GM19467 (cell line): Measurements from ENCODE around the gene ALOX5AP.

Experiments
- ATAC-seq: cut with Tn5 transposase; IDR thresholded peaks from one replicate; pipeline ENCODE4 v1.9.1; 2021; ENCODE audit warnings: mild to moderate bottlenecking, moderate library complexity; ENCODE audit not compliant: unreplicated experiment

Gene ALOX5AP

DNA sequence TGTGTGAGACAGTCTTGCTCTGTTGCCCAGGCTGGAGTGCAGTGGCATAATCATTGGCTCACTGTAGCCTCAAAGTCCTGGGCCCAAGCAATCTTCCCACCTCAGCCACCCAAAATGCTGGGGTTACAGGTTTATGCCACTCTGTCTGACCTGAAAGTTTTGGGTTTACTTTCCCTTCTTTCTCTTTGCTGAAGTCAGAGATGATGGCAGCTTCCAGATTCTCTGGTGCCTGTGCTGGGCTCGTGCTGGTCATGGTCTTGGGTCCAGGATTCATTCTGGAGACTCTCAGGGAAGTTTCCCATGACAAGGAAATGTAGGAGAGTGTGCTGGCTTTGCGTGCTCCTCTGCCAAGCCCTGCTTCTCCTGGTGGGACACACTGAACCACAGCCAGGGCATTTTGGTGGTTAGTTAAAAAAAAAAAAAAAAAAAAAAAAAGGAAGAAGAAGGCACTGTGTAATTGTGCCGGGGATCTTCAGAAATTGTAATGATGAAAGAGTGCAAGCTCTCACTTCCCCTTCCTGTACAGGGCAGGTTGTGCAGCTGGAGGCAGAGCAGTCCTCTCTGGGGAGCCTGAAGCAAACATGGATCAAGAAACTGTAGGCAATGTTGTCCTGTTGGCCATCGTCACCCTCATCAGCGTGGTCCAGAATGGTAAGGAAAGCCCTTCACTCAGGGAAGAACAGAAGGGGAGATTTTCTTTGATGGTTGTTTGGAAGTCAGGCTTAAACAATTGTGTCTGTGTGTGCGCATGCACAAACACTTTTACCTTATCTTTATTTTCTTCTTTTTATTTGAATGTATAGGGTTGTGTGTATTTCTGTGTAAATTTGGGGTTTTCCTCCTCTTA is at the start of gene ALOX5AP:
Gene ALOX5AP (plus strand): TSS at position 519 of the 847 bp plus-strand sequence. CDS start 63 bp downstream, at position 582.
- peak; percentile 66 for ATAC-seq

DNA sequence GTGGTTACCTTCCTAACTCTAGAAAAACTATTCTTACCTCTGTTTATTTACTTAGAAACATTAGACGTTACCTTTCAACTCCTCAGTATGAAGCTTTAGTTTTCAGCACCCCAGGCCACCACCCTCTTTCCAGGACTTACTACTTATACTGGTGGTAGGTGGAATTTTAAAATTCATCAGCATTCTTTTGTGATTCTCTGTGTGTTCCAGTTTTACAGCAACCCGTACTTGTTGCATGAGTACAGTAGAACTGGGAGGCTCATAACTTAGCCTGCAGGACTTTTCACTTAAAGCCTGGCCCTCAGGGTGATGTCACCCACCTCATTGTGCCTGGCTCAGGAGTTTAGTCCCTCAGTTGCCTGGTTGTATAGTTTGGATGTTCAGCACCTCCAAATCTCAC is 49.4 kb upstream of the ALOX5AP start:
- ATAC-seq: no peak

DNA sequence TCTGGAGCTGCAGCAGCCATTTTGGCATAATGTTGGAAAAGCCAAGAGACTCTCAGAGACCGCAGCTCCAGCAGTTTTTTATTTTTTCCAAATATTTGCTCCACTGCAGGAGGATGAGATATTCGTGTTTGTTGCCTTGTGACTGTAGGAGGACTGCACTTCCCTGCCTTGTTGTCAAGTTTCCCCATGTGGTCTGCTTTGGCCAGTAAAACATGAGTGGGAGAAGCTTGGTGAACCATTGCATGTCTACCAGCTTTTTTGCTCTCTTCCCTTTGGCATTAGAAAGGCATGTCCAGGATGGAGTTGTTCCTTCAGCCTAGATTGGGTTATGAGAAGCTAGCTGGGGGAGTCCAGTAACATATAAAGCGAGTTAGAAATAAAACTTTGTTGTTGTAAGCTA is 47.7 kb upstream of the ALOX5AP start:
- no peak for ATAC-seq

DNA sequence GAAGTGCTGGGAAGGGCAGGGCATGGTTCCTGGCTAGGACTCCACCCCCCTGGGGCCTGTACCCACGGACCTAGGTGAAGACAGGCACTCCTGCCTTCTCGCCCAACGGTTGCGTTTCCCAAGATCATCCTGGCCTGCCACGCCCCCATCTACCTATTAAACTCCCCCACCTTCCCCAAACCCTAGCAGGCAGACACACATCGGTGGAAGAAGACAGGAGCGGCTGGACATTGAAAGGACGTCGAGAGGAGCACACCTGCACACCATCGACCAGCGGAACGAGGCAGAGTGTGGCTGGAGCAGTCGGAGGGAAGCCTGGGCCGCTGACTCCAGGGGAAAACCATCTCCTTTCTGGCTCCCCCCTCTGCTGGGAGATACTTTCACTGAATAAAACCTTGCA is 45.6 kb upstream of the ALOX5AP start:
- ATAC-seq: no peak

DNA sequence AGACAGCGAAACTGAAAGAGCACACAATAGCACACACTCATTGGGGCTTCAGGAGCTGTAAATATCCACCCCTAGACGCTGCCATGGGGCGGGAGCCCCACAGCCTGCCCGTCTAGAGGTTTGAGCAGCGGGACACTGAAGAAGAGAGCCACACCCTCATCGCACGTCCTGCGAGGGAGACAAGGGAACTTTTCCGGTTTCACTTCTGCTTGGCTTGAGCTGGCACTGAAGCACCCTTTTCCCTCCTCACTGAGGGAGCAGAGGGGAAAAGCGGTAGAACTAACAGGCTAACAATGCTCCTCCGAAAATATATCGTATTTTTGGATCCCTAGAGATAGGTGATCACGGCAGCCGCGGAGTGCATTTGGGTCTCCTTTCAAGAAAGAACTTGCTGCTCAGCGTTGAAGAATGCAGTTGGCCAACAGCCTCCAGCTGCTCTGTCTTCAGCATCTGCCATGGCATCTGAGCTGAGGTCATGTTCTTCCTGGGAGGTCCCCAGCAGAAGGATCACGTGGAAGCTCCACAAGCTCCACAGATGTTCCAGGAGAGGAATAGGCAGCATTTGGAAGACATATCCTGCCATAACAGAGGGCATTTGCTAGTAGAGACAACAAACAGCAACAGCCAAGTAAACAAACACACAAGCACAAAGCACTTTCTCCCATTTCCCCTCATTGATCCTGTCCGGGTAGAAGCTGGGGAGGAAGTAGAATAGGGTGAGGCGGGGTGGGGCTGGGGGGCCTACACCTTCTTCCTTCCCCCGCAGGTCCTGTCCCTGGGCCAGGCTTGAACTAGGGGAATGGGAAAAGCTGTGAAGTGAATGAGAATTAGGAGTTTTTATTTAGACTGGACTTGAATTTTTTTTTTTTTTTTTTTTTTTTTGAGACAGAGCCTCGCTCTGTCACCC is 44.8 kb upstream of the ALOX5AP start:
- no peak for ATAC-seq

DNA sequence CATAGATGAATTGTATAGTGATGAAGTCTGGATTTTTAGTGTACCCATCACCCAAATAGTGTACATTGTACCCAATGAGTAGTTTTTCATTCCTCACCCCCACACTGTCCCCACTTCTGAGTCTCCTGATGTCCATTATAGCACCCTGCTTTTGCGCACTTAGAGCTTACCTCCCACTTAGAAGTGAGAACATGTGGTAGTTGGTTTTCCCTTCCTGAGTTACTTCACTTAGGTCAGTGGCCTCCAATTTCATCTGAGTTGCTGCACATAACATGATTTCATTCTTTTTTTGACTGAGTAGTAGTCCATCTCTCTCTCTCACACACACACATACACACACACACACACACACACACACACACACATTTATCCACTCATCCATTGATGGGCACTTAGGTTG is 43.2 kb upstream of the ALOX5AP start:
- ATAC-seq: no peak

DNA sequence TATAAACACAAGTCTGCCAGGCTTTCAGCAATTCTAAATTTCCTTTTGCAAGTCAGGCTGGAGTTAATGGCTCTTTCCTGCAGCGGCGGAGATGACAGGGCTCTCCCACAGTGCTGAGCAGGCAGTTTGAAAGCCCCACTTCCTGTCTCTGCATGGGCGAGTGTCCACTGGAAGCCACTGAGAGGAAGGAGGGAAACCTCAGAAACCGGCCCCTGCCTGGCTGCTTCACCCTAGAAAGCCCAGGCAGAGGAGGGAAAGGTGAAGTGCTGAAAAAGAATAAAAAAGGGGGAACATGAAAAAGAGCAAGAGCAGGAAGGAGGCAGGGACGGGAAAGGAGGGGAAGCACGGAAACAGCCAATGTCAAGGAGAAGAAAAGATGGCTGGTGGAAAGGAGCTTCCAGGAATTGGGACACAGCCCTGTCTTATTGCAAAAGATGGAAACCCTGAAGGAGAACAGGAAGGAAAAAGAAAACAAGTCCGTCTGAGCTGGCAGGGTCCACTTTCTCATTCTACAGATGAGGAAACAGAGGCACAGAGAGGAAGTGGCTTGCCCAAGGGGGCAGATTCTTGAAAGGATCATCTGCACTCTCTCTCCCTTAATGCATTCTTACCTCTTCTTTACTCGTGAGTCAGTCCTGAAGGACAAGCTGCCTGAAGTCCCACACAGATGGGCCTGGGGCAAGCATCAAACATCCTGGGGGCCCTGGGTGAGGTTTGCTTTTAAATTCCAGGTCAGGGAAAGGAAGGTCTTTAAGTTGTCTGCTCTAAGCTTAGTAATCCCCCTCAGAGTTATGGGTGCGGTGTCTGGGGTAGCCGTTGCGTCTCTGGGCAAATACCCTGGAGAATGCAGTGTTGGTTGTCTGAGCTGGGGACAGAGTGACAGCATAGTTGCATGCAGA is 38.8 kb upstream of the ALOX5AP start:
- peak; percentile 56 for ATAC-seq

DNA sequence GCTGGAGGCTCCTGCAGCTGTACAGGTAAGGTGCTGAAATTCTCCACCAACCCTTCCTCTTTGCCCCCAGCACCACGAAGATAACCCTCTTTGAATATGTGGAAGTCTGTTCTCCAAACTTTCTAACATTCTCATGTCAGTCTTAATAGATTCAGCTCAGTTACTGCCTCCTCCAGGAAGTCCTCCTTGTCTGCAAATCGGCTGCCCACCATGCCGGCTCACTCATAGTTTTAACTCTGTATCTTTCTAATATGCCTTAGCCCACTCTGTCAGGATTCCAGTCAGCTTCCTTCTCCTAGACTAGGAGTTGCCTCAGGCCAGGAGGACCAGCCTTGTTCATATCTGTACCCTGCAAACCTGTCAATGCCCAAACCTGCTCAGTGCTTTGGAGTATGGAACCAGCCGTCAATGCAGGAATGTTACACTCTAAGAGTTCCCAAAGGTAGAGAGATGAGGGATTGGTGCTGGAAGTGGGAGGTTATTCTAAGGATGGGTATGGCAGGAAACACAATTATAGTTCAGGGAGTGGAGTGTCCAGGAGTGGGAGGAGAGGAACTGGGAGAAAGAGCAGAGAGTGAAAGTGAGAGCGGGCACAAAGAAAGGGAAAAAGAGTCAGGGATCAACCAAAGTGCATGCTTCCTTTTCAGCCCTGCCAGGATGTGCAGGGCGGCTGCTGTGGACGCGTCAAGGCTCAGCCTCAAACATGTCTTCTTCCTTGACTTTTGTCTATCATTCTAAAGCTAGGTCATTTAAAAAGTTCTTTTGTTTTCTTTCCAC is 38.0 kb upstream of the ALOX5AP start:
- no peak for ATAC-seq

DNA sequence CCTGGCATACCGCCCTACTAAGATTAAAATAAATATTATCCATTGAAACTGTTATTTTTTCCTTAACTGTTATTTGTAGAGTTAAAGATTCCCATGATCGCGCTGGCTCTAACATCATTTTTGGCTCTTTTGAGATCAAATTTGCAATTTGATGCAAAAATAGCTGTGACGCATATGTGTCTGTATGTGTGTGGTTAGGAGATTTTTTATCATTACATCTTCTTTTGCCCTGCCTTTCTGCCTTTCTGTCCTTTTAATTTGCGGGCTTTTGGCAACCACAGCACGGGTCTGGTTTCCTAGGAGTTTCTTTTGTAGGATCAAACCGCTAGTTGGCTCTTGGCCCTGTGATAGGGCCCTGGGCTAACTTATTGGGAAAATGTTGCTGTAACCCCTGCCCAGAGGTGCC is 37.3 kb upstream of the ALOX5AP start:
- no peak for ATAC-seq

DNA sequence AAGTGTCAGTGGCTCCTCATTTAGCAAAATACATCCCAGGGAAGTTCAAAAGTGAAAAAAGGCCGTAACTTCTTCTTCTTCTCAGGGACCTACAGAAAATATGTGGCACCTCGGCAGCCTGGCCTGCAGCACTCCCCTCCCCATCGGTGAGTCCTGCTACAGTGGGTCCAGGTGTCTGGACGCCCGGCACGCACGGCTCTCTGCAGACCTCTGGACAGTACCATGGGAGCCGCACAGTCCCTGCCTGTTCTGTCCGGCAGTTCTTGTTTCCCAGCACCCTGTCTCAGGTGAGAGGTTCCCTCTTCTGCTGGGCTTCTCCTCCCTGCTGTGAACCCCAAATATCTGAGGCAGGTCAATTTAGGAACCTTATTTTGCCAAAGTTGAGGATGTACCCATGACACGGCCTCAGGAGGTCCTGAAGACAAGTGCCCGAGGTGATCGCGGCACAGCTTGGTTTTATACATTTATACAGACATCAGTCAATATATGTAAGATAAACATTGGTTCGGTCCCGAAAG is 36.8 kb upstream of the ALOX5AP start:
- ATAC-seq: no peak

DNA sequence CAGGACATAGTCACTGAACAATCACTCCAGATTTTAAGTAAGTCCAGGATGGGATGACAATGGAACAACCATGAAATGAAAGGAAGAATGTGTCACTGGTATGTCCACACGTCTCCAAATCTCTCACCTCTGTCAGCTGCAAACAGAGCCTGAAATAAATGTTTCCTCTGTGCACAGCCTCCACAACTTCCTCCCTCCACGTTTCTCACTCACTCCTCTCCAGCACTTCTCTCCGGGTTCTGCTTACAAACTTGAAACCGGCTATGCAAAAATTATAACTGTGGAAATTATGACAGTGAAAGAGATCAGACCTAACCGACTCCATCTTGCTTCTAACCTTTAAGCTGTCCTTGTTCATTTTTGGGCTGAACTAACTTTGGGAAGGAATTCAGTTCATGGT is 35.0 kb upstream of the ALOX5AP start:
- no peak for ATAC-seq

DNA sequence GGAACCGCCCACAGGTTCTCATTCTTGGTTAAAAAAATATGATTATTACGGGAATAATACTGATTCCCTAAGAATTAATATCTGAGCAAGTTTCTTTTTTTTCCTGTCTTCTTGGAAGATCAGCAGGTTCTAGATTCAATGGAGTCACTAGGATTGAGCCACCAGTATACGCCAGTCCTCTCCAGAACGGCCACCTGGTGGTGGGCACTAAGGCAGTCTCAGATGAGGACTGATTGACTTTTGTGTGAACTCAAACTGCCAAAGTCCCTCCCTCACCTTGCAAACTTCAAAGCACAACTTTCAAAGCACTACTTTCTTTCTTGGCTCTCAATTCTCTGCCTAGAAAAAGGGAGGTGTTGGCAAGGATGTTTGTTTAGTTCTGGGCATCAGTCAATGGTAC is 33.3 kb upstream of the ALOX5AP start:
- ATAC-seq: no peak

DNA sequence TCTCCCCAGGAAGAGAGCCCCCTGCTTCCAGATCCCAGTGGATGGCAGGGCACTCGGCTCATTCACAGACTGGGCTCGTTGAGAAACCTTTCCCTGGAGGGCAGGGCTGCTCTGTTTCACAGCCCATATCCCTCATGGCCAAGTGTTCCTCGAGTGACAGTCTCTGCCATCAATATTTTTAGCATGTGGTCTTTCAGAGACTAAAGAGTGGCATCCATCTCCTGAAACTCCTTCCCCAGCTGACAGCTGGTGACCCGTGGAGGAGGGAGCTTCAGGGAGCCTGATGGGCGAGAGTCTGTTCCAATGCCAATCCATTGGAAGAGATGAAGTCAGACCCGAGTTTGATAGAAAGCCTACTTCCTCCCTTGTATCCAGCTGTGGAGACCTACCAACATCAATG is 30.7 kb upstream of the ALOX5AP start:
- ATAC-seq: no peak

DNA sequence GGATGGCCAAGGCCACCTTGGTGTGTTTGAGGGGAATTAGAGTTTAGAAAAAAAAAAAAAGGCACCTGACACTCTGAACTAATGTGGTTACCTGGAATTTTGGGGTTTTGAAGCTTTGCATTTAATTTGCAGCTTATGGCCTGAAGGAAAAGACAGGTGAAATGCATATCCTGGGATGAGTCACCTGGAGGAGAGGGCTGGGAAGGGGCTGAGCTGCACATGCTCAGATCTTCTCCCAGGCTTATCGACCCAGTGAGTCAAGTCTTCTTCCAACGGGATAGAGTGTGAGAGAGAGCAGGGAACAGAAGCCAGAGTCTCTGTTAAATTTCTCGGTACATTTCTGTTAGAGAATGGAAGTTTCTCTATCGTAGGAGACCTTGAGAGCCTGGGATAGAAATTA is 29.7 kb upstream of the ALOX5AP start:
- no peak for ATAC-seq

DNA sequence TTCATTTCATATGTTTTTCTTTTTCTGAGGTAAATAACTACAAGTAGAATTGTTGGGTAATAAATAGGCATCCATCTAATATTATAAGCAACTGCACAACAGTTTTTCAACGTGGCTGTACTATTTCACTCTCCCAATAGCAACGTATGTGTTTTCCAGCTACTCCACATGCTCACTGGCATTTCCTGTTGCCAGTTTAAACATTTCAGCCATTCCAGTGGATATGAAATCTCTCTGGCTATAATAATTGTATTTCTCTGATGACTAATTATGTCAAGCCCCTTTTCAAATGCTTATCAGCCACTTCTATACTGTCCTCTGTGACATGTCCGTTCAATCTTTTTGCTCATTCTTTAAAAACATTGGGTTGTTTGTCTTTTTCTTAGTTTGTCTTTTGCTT is 26.8 kb upstream of the ALOX5AP start:
- no peak for ATAC-seq

DNA sequence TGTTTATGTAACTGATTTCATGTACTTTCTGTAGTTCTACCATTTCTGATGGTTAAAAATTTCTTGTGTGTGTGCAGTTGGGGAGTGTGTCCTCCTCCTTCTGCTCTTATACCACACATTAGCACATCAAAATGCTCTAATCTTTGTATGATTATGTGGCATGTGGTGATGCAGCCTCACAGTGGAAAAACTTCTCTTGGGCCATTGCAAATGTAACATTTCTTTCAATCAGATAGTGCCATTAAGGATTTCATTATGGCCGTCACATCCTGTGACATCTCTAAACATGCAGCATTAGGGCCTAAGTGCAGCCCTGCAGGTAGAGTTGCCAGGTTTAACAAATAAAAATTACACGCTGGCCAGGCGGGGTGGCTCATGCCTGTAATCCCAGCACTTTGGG is 24.9 kb upstream of the ALOX5AP start:
- ATAC-seq: no peak

DNA sequence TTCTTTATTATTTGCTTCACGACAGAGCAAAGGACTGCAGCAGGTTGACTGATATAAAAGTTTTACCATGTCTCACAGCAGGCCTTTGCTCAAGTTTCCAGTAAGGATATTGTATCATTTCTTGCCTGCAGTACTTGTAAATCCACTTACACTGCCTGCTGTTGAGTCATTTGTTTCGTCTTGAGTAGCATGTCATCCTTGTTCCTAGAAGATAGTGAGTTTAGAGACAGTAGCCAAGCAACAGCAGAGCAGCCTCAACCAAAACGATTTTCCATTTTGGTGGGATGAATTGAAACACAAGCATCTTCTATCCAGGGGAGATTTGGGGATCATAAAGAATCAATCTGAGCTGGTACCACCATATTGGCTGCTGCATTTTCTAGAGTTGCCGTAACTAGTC is 24.0 kb upstream of the ALOX5AP start:
- ATAC-seq: no peak

DNA sequence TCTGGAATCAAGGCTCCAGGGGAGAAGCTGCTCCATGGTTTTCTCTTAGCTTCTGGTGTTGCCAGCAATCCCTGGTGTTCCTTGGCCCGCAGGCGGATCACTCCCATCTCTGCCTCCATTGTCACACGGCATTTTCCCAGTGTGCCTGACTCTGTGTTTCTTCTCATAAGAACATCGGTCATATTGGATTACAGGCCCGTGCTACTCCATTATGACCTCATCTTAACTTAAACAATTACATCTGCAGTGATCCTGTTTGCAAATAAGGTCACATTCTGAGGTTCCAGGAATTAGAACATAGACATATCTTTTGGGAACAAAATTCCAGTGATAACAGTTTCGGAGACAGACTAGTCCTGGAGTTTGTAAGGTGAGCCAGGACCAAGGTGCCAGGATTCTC is 23.5 kb upstream of the ALOX5AP start:
- ATAC-seq: no peak

DNA sequence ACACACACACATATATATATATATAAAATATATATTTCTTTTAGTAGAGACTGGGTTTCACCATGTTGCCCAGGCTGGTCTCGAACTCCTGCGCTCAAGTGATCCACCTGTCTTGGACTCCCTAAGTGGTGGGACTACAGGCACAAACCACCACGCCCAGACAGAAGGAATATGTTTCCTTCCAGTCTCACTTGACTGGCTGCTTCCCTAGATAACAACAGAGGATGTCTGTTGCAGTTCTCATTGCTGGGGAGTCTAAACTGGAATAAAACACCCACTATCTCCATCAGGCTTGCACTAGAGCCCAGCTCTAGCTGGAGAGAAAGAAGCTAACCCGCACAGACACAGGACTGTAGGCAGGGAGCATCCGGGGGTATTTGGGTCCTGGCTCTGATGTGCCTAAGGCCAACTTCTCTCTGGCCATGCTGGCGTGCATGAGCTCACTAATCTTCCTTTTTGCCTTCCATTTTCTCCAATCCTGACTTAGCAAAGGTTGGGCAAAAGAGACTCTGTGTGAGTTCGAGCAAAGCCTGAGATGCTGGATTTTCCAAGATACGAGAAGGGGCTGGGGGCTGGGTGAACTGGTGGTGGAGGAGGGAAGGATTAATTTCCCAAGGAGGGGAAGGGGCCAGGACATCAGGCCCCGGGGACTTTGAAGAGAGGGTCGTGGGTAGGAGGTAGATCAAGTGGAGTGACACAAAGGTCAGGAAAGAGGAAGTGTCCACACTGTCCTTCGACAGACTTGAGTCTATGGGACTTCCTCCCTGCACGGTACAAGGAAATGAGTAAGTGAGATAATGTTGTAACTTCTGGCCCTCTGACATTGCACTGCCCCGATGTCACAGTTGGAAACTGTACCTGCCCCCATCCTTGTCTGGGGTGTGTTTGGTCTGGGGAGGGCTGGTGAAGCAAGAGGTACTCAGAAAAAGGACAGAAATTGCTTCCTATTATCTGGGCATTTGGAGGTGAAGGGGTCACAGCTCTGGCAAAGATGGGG is 22.5 kb upstream of the ALOX5AP start:
- no peak for ATAC-seq
